ENCODE results near the gene VAV1. TPM values are rescaled to one million over a fixed set of nuclear protein-coding genes. Genes with fewer than 3 reads are reported as not detected.

VAV1 gene
- total and polyA plus RNA-seq, 9 of the 15 experiments (the other 6 are each of a cell fraction or from before 2014, with no cell fraction given): 0.46 to 20.1 (median 11.1) TPM

DNA sequence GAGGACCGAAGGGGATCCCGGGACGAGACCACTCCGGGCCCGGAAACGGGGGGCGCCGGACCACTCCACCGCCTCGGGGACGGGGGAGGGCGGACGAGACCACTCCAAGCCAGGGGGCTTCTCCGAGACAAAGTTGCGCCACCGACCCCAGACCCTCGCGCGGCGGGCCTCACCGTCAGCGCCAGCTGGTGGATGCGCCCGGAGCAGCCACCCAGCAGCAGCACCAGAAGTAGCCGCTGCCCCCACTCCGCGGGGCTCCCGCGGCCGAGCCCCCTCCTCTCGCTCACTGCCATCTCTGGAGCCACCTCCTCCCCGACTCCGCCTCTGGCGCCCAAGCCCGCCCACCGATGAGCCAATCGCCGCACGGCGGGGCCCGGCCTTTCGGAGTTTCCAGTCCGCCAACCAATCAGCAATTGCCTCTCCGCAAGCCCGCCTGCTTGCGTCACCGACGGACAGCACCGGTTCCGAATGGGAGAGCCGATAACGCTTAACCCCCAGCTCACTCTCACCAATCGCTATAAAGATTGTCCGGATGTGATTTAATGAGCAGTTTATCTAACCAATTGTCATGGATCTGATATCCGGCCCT lies 35.1 kb upstream of the VAV1 start, which contains the start of gene GPR108:
GPR108 (minus strand) TSS at position 297 of the 589 bp plus-strand sequence; CDS start at position 293, 4 bp downstream.
- Histone ChIP-seq H3K36me3 (ENCODE audit: control insufficient read depth, insufficient read depth, low read length) (peaks cover 17% of the 10 kb centered on the region; the same call in 1 of the 3 replicates), H3K4me1 (replicated peaks in 1 of 2; ENCODE audit: control insufficient read depth in 2 of 2, insufficient read depth in 2 of 2, low read length in 2 of 2) (peaks cover 46 to 70% of the 10 kb centered on the region in 2 experiments), H3K27ac (ENCODE audit: extremely low read depth, low read depth, low read length) (peak within 1 kb of the TSS; percentile 91), H3K9ac (ENCODE audit: insufficient read depth in 1 of 2, low read depth in 2 of 2, low read length in 2 of 2) (peak within 1 kb of the TSS; percentile 84 to 93), H3K9me1 (ENCODE audit: control insufficient read depth, insufficient read depth, low read length) (no peaks in the 10 kb centered on the region), H2AFZ (ENCODE audit: low read depth, low read length) (peak within 1 kb of the TSS; percentile 88), H4K20me1 (replicated peaks; ENCODE audit: control insufficient read depth, insufficient read depth, low read length) (no peaks in the 10 kb centered on the region), H3K4me3 (peak within 1 kb of the TSS; percentile 62), H3K9me3 (replicated peaks; ENCODE audit: control insufficient read depth, insufficient read depth, low read depth, low read length) (no peaks in the 10 kb centered on the region), H3K79me2 (ENCODE audit: control insufficient read depth, insufficient read depth, low read length) (peaks cover 44% of the 10 kb centered on the region), H3K27me3 (ENCODE audit: control insufficient read depth in 2 of 2, insufficient read depth in 2 of 2, low read length in 2 of 2) (no peaks in the 10 kb centered on the region), H3K4me2 (ENCODE audit: insufficient read depth, low read length) (peak within 1 kb of the TSS; percentile 92)
- ChIA-PET POLR2A (interaction anchor here (0.7 to 1.9 kb wide), 14 partner anchors 9 to 361 kb away, joined by 3 to 7 read pairs (median 3); partner anchors contain the start of gene TNFSF9), CTCF (ENCODE audit: low intra/inter-chr PET ratio) (interaction anchor here (2.8 kb wide), 1 partner anchor 126 kb away, joined by 16 read pairs; no protein-coding TSS in a partner anchor)
- peak; percentile 92 to 100 (median 96) for DNase-seq (ENCODE audit: extremely low read depth in 1 of 4, low spot score in 3 of 4)
- intact Hi-C loops (cut with micrococcal nuclease): loop anchor here (1.0 to 10.0 kb wide), 5 partner anchors 16 to 223 kb away; partner anchors contain the start of gene VAV1
- BruUV-seq (replicated peaks): no TSS peak
- in situ Hi-C loops (cut with MboI): no loop called here
- ATAC-seq: peak; percentile 84
- no peak for FAIRE-seq
- under 1% methylated on average over 36 of the region's 55 CpGs for WGBS (ENCODE audit: insufficient coverage, low coverage, missing lambda C conversion rate)
- TF ChIP-seq SIN3B (IDR thresholded peaks at IDR 0.05; ENCODE audit: low read depth) (peak; percentile 55; the same call in 1 of the 2 replicates), ZNF408 (CRISPR knock-in tag; IDR thresholded peaks at IDR 0.05; ENCODE audit: low read depth) (no peak), SIN3A (IDR thresholded peaks at IDR 0.05; ENCODE audit: borderline replicate concordance in 2 of 2, control insufficient read depth in 1 of 2, low read depth in 2 of 2, low read length in 2 of 2) (no peak), ZNF76 (CRISPR knock-in tag; IDR thresholded peaks at IDR 0.05; ENCODE audit: borderline replicate concordance) (no peak), ELF1 (tag; IDR thresholded peaks at IDR 0.05) (no peak), HDAC2 (IDR thresholded peaks at IDR 0.05) (no peak; the same call in 1 of the 2 replicates), CTBP1 (IDR thresholded peaks at IDR 0.05; ENCODE audit: borderline replicate concordance) (no peak), ETV6 (IDR thresholded peaks at IDR 0.05; ENCODE audit: borderline replicate concordance in 1 of 2, low read depth in 2 of 2, low read length in 1 of 2) (no peak), ETV6 (CRISPR knock-in tag; IDR thresholded peaks at IDR 0.05; ENCODE audit: borderline replicate concordance) (no peak), ZNF79 (CRISPR knock-in tag; IDR thresholded peaks at IDR 0.05; ENCODE audit: low read depth) (no peak), RBM25 (IDR thresholded peaks at IDR 0.05; ENCODE audit: low read depth, low read length, severe bottlenecking) (peak; percentile 99), ZNF354B (CRISPR knock-in tag; IDR thresholded peaks at IDR 0.05) (no peak), ZBTB8A (IDR thresholded peaks at IDR 0.05; ENCODE audit: partially characterized antibody) (no peak), RBBP5 (IDR thresholded peaks at IDR 0.05; ENCODE audit: borderline replicate concordance, insufficient read depth, low read length, poor library complexity, severe bottlenecking) (no peak), ZNF644 (tag; IDR thresholded peaks at IDR 0.05; ENCODE audit: low read depth) (no peak), MYC (IDR thresholded peaks at IDR 0.05; ENCODE audit: low read depth, low read length) (no peak; the same call in 1 of the 2 replicates), MYC (CRISPR knock-in tag; IDR thresholded peaks at IDR 0.05; ENCODE audit: borderline replicate concordance, low read depth) (peak; percentile 26; the same call in 1 of the 2 replicates)
- TF ChIP-seq, protein P1, sequence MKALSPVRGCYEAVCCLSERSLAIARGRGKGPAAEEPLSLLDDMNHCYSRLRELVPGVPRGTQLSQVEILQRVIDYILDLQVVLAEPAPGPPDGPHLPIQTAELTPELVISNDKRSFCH (CRISPR knock-in tag; IDR thresholded peaks at IDR 0.05): no peak
- TF ChIP-seq, protein P1 (tag; IDR thresholded peaks at IDR 0.05): 0 out of 2 replicates have a peak, but pooled peaks have one; percentile 16
- TF ChIP-seq, protein P2, sequence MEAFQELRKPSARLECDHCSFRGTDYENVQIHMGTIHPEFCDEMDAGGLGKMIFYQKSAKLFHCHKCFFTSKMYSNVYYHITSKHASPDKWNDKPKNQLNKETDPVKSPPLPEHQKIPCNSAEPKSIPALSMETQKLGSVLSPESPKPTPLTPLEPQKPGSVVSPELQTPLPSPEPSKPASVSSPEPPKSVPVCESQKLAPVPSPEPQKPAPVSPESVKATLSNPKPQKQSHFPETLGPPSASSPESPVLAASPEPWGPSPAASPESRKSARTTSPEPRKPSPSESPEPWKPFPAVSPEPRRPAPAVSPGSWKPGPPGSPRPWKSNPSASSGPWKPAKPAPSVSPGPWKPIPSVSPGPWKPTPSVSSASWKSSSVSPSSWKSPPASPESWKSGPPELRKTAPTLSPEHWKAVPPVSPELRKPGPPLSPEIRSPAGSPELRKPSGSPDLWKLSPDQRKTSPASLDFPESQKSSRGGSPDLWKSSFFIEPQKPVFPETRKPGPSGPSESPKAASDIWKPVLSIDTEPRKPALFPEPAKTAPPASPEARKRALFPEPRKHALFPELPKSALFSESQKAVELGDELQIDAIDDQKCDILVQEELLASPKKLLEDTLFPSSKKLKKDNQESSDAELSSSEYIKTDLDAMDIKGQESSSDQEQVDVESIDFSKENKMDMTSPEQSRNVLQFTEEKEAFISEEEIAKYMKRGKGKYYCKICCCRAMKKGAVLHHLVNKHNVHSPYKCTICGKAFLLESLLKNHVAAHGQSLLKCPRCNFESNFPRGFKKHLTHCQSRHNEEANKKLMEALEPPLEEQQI (IDR thresholded peaks at IDR 0.05): 0 out of 2 replicates have a peak, but pooled peaks have one; percentile 37

All from K562 (cell line).